H9 (cell line): ENCODE results near the gene GYS2. TPM values are rescaled to one million over a fixed set of nuclear protein-coding genes. Genes with fewer than 3 reads are reported as not detected.
A peak's percentile ranks its signal among the peaks of the same experiment; 100 is the strongest.

Experiments
- DNase-seq: peaks from one replicate; pipeline ENCODE4 v3.0.0-alpha.2; 2017
- H2AFZ ChIP-seq: one replicate; pipeline ENCODE4 v1.6.1; 2013; ENCODE audit warnings: mild to moderate bottlenecking, low read length, control low read depth, moderate library complexity
- H2AK5ac ChIP-seq: 2 replicates; pipeline ENCODE4 v1.6.1; 2013; ENCODE audit warnings: low read length, control low read depth, mixed read lengths; ENCODE audit not compliant: insufficient read length
- H2BK120ac ChIP-seq: one replicate; pipeline ENCODE4 v1.6.1; 2013; ENCODE audit warnings: low read depth, mild to moderate bottlenecking, low read length, control low read depth, inconsistent platforms; ENCODE audit not compliant: poor library complexity, severe bottlenecking
- H2BK12ac ChIP-seq: 2 replicates; pipeline ENCODE4 v1.6.1; 2013; ENCODE audit warnings: low read length, control low read depth, mixed read lengths, low read depth; ENCODE audit not compliant: insufficient read length
- H2BK15ac ChIP-seq: 2 replicates; pipeline ENCODE4 v1.6.1; 2013; ENCODE audit warnings: low read depth, low read length, control low read depth
- H2BK20ac ChIP-seq: one replicate; pipeline ENCODE4 v1.6.1; 2013; ENCODE audit warnings: low read depth, mild to moderate bottlenecking, low read length, control low read depth, inconsistent platforms; ENCODE audit not compliant: poor library complexity, severe bottlenecking
- H2BK5ac ChIP-seq: 2 replicates; pipeline ENCODE4 v1.6.1; 2013; ENCODE audit warnings: low read length, control low read depth, mixed read lengths; ENCODE audit not compliant: insufficient read length
- H3K14ac ChIP-seq: 2 replicates; pipeline ENCODE4 v1.6.1; 2013; ENCODE audit warnings: low read length, control low read depth; ENCODE audit not compliant: insufficient read depth
- H3K18ac ChIP-seq: 2 replicates; pipeline ENCODE4 v1.6.1; 2013; ENCODE audit warnings: low read depth, mild to moderate bottlenecking, mixed read lengths, low read length, control low read depth; ENCODE audit not compliant: insufficient read length
- H3K23ac ChIP-seq: 2 replicates; pipeline ENCODE4 v1.6.1; 2013; ENCODE audit warnings: low read length, control low read depth, mixed read lengths, low read depth; ENCODE audit not compliant: insufficient read length
- H3K23me2 ChIP-seq: 2 replicates; pipeline ENCODE4 v1.6.1; 2013; ENCODE audit warnings: low read depth, mild to moderate bottlenecking, mixed read lengths, low read length, control low read depth; ENCODE audit not compliant: insufficient read length, poor library complexity, severe bottlenecking
- H3K27ac ChIP-seq: 2 replicates; pipeline ENCODE4 v1.5.1; 2013; ENCODE audit warnings: low read length, control low read depth, mixed read lengths, low read depth; ENCODE audit not compliant: insufficient read length
- H3K27me3 ChIP-seq: 2 replicates; pipeline ENCODE4 v1.6.1; 2013; ENCODE audit warnings: low read length, control low read depth, inconsistent platforms; ENCODE audit not compliant: insufficient read depth
- H3K4ac ChIP-seq: 2 replicates; pipeline ENCODE4 v1.6.1; 2013; ENCODE audit warnings: low read depth, mild to moderate bottlenecking, control low read depth, inconsistent platforms, low read length, moderate library complexity
- H3K4me1 ChIP-seq: 2 replicates; pipeline ENCODE4 v1.6.1; 2013; ENCODE audit warnings: low read length, control low read depth, inconsistent platforms; ENCODE audit not compliant: insufficient read depth
- H3K4me2 ChIP-seq: 2 replicates; pipeline ENCODE4 v1.6.1; 2013; ENCODE audit warnings: low read length, control low read depth, mixed read lengths; ENCODE audit not compliant: insufficient read length, insufficient read depth
- H3K56ac ChIP-seq: 2 replicates; pipeline ENCODE4 v1.6.1; 2013; ENCODE audit warnings: low read depth, mild to moderate bottlenecking, mixed read lengths, low read length, control low read depth; ENCODE audit not compliant: insufficient read length
- H3K79me1 ChIP-seq: 2 replicates; pipeline ENCODE4 v1.6.1; 2013; ENCODE audit warnings: low read depth, mild to moderate bottlenecking, moderate library complexity, low read length, control low read depth, inconsistent platforms; ENCODE audit not compliant: insufficient read depth, poor library complexity, severe bottlenecking
- H3K79me2 ChIP-seq: 2 replicates; pipeline ENCODE4 v1.6.1; 2013; ENCODE audit warnings: low read length, control low read depth, inconsistent platforms; ENCODE audit not compliant: insufficient read depth
- H3K9ac ChIP-seq: 2 replicates; pipeline ENCODE4 v1.6.1; 2013; ENCODE audit warnings: low read length, control low read depth, mixed read lengths; ENCODE audit not compliant: insufficient read length; ENCODE audit errors: extremely low read depth
- H3K9me3 ChIP-seq: one replicate; pipeline ENCODE4 v1.6.1; 2013; ENCODE audit warnings: low read depth, low read length, inconsistent platforms; ENCODE audit not compliant: control insufficient read depth
- H3T11ph ChIP-seq: one replicate; pipeline ENCODE4 v1.6.1; 2013; ENCODE audit warnings: mild to moderate bottlenecking, low read length, control low read depth, inconsistent platforms
- H4K20me1 ChIP-seq: one replicate; pipeline ENCODE4 v1.6.1; 2013; ENCODE audit not compliant: control insufficient read depth, insufficient read length, insufficient read depth
- H4K5ac ChIP-seq: 2 replicates; pipeline ENCODE4 v1.6.1; 2013; ENCODE audit warnings: low read depth, mild to moderate bottlenecking, mixed read lengths, low read length, control low read depth; ENCODE audit not compliant: insufficient read length
- H4K8ac ChIP-seq: replicated peaks from 2 replicates; pipeline ENCODE4 v1.6.1; 2013; ENCODE audit warnings: low read length, control low read depth, mixed read lengths, low read depth; ENCODE audit not compliant: insufficient read length
- H4K91ac ChIP-seq: 2 replicates; pipeline ENCODE4 v1.6.1; 2013; ENCODE audit warnings: low read depth, mild to moderate bottlenecking, moderate library complexity, mixed read lengths, low read length, control low read depth; ENCODE audit not compliant: insufficient read length
- H3K27ac Mint-ChIP-seq, 3 experiments: 2 replicates in 2 of 3; 3 replicates in 1 of 3; pipeline ENCODE4 v1.8.0; 2020 to 2021; ENCODE audit warnings: mixed read lengths in 3 of 3, mild to moderate bottlenecking in 1 of 3, moderate library complexity in 1 of 3
- H3K27me3 Mint-ChIP-seq: 2 replicates; pipeline ENCODE4 v1.8.0; 2021; ENCODE audit warnings: low read depth, mild to moderate bottlenecking, moderate library complexity, mixed read lengths
- H3K36me3 Mint-ChIP-seq, 3 experiments: 2 replicates in 2 of 3; 3 replicates in 1 of 3; pipeline ENCODE4 v1.8.0; 2020 to 2021; ENCODE audit warnings: low read depth in 3 of 3, mixed read lengths in 3 of 3; ENCODE audit not compliant: insufficient read depth in 1 of 3
- H3K4me1 Mint-ChIP-seq, 2 experiments: 2 replicates each; pipeline ENCODE4 v1.8.0; 2020; ENCODE audit warnings: mixed read lengths in 2 of 2
- H3K4me3 Mint-ChIP-seq, 2 experiments: 2 replicates in 1 of 2; 3 replicates in 1 of 2; pipeline ENCODE4 v1.8.0; 2020 to 2021; ENCODE audit warnings: mild to moderate bottlenecking in 2 of 2, mixed read lengths in 2 of 2, moderate library complexity in 1 of 2
- H3K9me3 Mint-ChIP-seq, 2 experiments: 2 replicates in 1 of 2; 3 replicates in 1 of 2; pipeline ENCODE4 v1.8.0; 2020; ENCODE audit warnings: mild to moderate bottlenecking in 2 of 2, mixed read lengths in 2 of 2, moderate library complexity in 1 of 2
- WGBS: extraction: QIAGEN DNeasy Blood & Tissue Kit; methylation state at CpG from one replicate; pipeline ENCODE4 v1.1.7; 2013; ENCODE audit warnings: missing lambda C conversion rate, low lambda C conversion rate, mixed read lengths; ENCODE audit not compliant: insufficient read length; ENCODE audit errors: extremely low coverage; 5-methylcytosine and 5-hydroxymethylcytosine counted together
- total RNA-seq: library from RNA; stranded (reverse); gene quantifications from 2 replicates; pipeline ENCODE4 v1.2.1, GENCODE V29; 2021
- TF ChIP-seq, protein P1 (sequence below): fragments of 200-600 bp; sonication (generic); conservative IDR thresholded peaks from 3 replicates; pipeline ENCODE4 v1.8.0; 2021; ENCODE audit warnings: antibody characterized with exemption, mild to moderate bottlenecking

GYS2 gene
- total RNA-seq, 1 experiment from 2014 or later = not detected

GRCh38 chr12:21638054-21638891, 33.6 kb upstream of the GYS2 start:
- no peaks in the 10 kb centered on the region for H3K9me3 Mint-ChIP-seq

More at GRCh38 chr12:21638054-21638891, 33.6 kb upstream of the GYS2 start:
- Histone ChIP-seq H3K9ac (no peak overlapping the region), H3K79me2 (no peaks in the 10 kb centered on the region), H2BK20ac (no peak overlapping the region), H3K14ac (no peak overlapping the region), H2AFZ (no peak overlapping the region), H3K79me1 (no peaks in the 10 kb centered on the region), H3K18ac (no peak overlapping the region), H3K56ac (no peak overlapping the region), H3K23ac (no peak overlapping the region), H3K9me3 (no peaks in the 10 kb centered on the region), H3K4me1 (no peaks in the 10 kb centered on the region), H3K4me2 (no peak overlapping the region), H4K20me1 (no peaks in the 10 kb centered on the region), H2BK120ac (no peak overlapping the region), H2BK15ac (no peak overlapping the region), H4K8ac (no peak overlapping the region), H2BK5ac (no peak overlapping the region), H3K27ac (no peak overlapping the region), H3K4ac (no peak overlapping the region), H3T11ph (no peak overlapping the region), H4K91ac (no peak overlapping the region), H4K5ac (no peak overlapping the region), H2AK5ac (no peak overlapping the region), H3K27me3 (no peaks in the 10 kb centered on the region), H3K23me2 (no peaks in the 10 kb centered on the region), H2BK12ac (no peak overlapping the region)
- TF ChIP-seq, protein P1, sequence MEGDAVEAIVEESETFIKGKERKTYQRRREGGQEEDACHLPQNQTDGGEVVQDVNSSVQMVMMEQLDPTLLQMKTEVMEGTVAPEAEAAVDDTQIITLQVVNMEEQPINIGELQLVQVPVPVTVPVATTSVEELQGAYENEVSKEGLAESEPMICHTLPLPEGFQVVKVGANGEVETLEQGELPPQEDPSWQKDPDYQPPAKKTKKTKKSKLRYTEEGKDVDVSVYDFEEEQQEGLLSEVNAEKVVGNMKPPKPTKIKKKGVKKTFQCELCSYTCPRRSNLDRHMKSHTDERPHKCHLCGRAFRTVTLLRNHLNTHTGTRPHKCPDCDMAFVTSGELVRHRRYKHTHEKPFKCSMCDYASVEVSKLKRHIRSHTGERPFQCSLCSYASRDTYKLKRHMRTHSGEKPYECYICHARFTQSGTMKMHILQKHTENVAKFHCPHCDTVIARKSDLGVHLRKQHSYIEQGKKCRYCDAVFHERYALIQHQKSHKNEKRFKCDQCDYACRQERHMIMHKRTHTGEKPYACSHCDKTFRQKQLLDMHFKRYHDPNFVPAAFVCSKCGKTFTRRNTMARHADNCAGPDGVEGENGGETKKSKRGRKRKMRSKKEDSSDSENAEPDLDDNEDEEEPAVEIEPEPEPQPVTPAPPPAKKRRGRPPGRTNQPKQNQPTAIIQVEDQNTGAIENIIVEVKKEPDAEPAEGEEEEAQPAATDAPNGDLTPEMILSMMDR = no peak
- H3K27me3 Mint-ChIP-seq = no peaks in the 10 kb centered on the region
- no peak for DNase-seq
- H3K4me3 Mint-ChIP-seq = no peak overlapping the region
- peak overlapping the region in 2 of 3 experiments; percentile 67 to 81; a peak in 3 of 7 replicates for H3K27ac Mint-ChIP-seq
- peaks cover 57 to 81% (median 80%) of the 10 kb centered on the region in 3 experiments for H3K36me3 Mint-ChIP-seq
- H3K4me1 Mint-ChIP-seq = no peaks in the 10 kb centered on the region; a peak in 2 of 4 replicates
- WGBS = no CpG with 5 or more reads among the region's 1 CpG
